ENCODE measurements around the gene BNC2. TPM values are rescaled to one million over a fixed set of nuclear protein-coding genes. Genes with fewer than 3 reads are reported as not detected.

BNC2 gene
- total RNA-seq, 1 donor from 2014 or later = under 0.01 TPM

GRCh38 chr9:16530669-16531642 is 339.5 kb downstream of the BNC2 start:
- peak; percentile 90 for DNase-seq (ENCODE audit: low read depth)
- FAIRE-seq = peak; percentile 43
- Histone ChIP-seq H3K27me3 (ENCODE audit: control insufficient read depth, insufficient read depth, low read length) (no peaks in the 10 kb centered on the region), H3K36me3 (ENCODE audit: control insufficient read depth, insufficient read depth, low read length) (no peaks in the 10 kb centered on the region), H3K4me3 (ENCODE audit: low read depth, low read length) (no peak overlapping the region)
- no peak for TF ChIP-seq CTCF (IDR thresholded peaks at IDR 0.05; ENCODE audit: insufficient read depth, low read length, severe bottlenecking)

GRCh38 chr9:16527573-16527972 is 342.9 kb downstream of the BNC2 start:
- Histone ChIP-seq H3K27me3 (ENCODE audit: control insufficient read depth, insufficient read depth, low read length) (no peaks in the 10 kb centered on the region), H3K4me3 (ENCODE audit: low read depth, low read length) (no peak overlapping the region), H3K36me3 (ENCODE audit: control insufficient read depth, insufficient read depth, low read length) (no peaks in the 10 kb centered on the region)
- TF ChIP-seq CTCF (IDR thresholded peaks at IDR 0.05; ENCODE audit: insufficient read depth, low read length, severe bottlenecking) = no peak
- no peak for DNase-seq (ENCODE audit: low read depth)
- FAIRE-seq = peak; percentile 60

GRCh38 chr9:16526380-16526779 is 344.1 kb downstream of the BNC2 start:
- Histone ChIP-seq H3K27me3 (ENCODE audit: control insufficient read depth, insufficient read depth, low read length) (no peaks in the 10 kb centered on the region), H3K36me3 (ENCODE audit: control insufficient read depth, insufficient read depth, low read length) (no peaks in the 10 kb centered on the region), H3K4me3 (ENCODE audit: low read depth, low read length) (no peak overlapping the region)
- FAIRE-seq (no peak), DNase-seq (ENCODE audit: low read depth) (peak; percentile 76)
- TF ChIP-seq CTCF (IDR thresholded peaks at IDR 0.05; ENCODE audit: insufficient read depth, low read length, severe bottlenecking) = no peak

GRCh38 chr9:16524823-16525222 is 345.6 kb downstream of the BNC2 start:
- H3K27me3 ChIP-seq (ENCODE audit: control insufficient read depth, insufficient read depth, low read length) = no peaks in the 10 kb centered on the region
- no peak for DNase-seq (ENCODE audit: low read depth)
- no peak overlapping the region for H3K4me3 ChIP-seq (ENCODE audit: low read depth, low read length)
- no peak for TF ChIP-seq CTCF (IDR thresholded peaks at IDR 0.05; ENCODE audit: insufficient read depth, low read length, severe bottlenecking)
- no peaks in the 10 kb centered on the region for H3K36me3 ChIP-seq (ENCODE audit: control insufficient read depth, insufficient read depth, low read length)
- no peak for FAIRE-seq

- TF ChIP-seq CTCF (IDR thresholded peaks at IDR 0.05; ENCODE audit: insufficient read depth, low read length, severe bottlenecking) = no peak
- FAIRE-seq = no peak
Measured at GRCh38 chr9:16524078-16524477, 346.4 kb downstream of the BNC2 start.

More at GRCh38 chr9:16524078-16524477, 346.4 kb downstream of the BNC2 start:
- no peaks in the 10 kb centered on the region for H3K36me3 ChIP-seq (ENCODE audit: control insufficient read depth, insufficient read depth, low read length)
- H3K4me3 ChIP-seq (ENCODE audit: low read depth, low read length) = no peak overlapping the region
- H3K27me3 ChIP-seq (ENCODE audit: control insufficient read depth, insufficient read depth, low read length) = no peaks in the 10 kb centered on the region
- DNase-seq (ENCODE audit: low read depth) = no peak

All from bronchial epithelial cell (primary cell).